Measurements from ENCODE around the gene KIAA1671.

KIAA1671 gene

DNA sequence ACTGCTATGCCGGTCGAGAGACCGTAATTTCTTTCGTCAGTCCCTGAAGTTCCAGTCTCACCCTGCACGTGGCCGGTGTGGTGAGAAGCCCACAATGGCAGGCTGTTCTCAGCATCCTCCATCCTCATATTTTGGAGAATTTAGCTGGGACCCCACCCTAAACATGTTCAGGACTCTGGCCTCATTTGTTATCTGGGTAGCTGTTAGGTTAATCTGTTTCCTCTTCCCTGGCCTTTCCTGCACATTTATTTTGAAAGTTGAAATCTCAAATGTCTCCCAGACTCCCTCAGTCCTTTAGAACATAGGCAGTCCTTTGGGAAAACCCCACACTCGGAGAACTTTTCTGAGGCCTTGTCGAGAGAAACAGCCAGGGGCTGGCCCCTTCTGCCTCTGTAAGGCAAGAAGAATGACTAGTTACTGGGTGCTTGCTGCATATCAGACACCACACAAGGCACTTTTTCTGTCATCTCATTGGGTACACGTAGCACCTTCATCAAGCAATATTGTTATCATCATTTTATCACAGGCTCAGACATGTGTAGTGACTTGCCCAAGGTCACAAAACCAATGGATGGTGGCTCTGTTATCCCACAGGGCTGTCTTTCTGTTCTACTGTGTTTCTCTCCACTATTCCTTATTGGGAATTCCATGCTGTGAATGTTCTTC lies 137.8 kb downstream of the KIAA1671 start:
- no peak for DNase-seq (ENCODE audit: low read depth, low spot score)

DNA sequence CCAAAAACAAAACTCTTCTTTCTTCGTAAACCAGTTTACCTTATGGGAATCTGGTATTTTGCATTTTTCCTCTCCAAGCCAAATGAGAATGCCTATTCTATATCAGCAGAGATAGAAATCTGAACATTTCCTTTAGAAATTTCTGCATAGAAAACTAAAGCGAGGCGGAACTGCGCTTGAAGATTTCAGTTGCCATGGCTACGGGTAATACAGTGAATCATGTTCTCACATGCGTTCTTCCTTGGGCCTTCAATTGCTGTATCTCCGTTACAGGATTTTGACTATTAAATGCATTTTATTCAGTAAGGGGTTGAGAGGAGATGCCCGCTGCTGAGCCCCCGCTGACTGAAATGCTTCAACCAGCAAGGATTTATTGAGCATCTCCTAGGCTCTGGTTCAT lies 138.9 kb downstream of the KIAA1671 start:
- DNase-seq (ENCODE audit: low read depth, low spot score) = no peak

DNA sequence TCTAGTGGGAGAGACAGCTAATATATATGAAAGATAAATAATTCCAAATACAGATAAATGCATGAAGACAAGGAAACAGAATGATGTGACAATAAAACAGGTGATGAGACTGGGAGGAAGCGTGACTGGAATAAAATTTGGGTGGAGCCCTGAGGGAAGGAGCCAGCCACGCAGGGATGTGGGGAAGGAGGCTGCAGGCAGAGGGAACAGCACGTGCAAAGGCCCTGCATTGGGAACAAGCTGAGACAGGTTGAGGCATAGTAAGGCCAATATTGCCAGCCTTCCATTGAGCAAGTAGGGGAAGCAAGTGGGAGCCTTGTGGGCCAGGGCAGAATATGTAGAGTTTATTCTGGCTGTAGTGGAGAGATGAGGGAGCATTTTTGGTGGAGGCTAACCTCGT lies 139.6 kb downstream of the KIAA1671 start:
- no peak for DNase-seq (ENCODE audit: low read depth, low spot score)

GRCh38 chr22:25094579-25094978 lies 142.1 kb downstream of the KIAA1671 start:
- DNase-seq (ENCODE audit: low read depth, low spot score) = no peak

DNA sequence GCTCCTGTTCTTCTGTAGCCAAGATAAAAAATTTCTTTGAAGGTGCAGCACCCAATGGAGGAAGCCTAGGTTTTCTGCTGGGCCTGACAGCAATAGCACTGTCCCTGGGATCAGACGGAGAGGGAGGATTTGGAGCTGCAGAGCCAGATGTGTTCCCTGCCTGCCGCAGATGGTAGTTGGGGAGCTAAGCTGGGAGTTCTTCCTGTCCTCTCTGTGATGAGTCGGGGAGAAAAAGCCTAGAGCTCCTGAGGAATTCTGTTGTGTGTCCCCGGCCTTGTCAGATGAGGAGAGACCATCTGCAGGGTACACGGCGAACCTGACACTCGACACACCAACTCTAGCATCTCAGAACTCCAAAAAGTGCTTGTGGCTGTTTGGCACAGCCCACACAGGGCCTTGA lies 143.4 kb downstream of the KIAA1671 start:
- no peak for DNase-seq (ENCODE audit: low read depth, low spot score)

DNA sequence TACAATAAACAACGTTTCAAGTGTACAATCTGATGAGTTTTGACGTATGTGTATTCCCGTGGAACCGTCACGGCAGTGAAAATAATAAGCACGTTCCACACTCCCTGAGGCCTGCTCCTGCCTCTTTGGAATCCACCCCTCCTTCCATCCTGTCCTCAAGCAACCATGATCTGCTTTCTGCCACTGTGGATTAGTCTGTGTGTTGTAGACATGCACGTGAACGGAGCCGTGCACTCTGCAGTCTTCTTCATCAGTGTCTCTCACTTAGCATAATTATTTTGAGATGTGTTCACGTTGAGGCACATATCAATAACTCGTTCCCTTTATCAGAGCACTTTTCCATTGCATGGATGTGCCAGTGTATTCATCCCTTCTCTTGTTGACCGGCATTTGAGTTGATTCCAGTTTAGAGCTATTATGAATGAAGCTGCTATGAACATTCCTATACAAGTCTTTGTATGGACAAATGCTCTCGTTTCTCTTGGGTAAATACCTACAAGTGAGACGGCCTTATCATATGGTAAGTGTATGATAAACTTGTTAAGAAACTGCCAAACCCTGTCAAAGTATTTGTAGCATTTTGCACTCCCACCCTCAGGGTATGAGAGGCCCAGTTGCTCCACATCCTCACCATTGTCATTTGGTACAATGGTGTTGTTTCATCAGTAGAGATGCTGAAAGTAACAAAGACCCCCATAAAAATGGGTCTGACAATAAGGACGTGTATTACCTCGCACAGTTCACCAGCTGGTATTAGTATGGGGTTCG lies 144.3 kb downstream of the KIAA1671 start:
- no peak for DNase-seq (ENCODE audit: low read depth, low spot score)

DNA sequence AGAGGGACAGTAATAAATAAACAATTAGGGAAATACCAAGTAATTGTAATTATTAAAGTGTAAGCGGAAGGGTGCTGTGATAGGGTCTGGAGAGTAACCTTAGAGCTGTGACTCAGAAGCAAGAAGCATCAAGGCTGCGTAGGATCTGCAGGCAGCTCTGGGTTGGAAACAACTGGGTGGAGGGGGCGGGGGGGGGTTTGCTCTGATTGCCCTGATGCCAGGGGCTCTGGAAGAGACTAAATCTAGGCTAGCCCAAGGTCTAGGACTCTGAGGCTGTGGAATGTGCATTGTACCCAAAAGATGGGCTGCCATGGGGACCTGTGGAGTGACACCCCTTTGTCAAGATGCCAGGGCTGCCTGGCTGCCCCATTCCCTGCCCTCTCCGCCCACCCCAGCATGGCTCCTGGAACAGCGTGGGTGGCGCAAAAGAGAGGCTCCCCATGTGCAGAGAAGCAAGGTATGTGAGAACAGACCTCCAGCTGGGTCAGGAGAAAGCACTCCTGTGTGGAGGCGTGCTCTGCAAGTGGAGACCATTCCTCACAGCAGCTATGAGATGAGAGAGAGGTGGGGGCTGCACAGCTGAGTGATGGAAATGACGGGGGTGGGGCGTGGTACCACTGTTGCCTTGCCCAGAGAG lies 146.0 kb downstream of the KIAA1671 start:
- no peak for DNase-seq (ENCODE audit: low read depth, low spot score)

DNA sequence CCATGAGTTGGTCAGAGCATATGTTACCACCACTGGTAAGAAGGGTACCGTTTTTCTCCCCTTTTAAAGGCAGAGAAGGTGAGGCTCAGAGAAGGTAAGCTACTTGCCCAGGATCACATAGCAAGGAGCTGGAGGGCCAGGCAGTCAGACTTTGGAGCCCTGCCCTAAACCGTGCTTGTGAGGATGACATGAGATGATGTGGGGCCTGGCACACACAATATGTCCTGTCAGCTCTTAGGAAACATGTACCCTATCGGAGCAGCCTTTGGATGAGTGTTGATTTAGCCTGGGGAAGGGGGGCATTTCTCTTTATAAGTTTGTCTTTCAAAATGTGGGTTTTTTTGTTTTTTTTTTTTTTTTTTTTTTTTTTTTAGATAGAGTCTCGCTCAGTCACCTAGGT lies 146.7 kb downstream of the KIAA1671 start:
- DNase-seq (ENCODE audit: low read depth, low spot score) = no peak

DNA sequence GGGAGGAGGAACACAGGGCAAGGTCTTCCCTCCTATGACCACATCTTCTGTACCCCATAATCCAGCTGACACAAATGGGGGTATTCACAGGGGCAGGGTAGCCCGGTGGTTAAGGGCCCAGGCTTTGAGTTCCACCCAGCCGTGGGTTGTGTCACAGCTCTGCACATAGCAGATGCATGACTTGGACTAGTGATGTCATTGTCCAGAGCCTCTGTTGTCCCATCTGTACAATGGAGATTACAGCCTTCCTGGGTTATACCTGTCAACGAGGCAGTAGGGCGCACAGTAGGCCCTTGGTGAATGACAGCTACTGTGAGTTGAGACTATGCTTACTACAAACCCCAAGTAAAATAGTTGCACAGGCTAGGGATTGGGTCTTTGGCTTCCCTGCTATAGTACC lies 147.9 kb downstream of the KIAA1671 start:
- no peak for DNase-seq (ENCODE audit: low read depth, low spot score)

GRCh38 chr22:25100948-25101347 lies 148.4 kb downstream of the KIAA1671 start:
- DNase-seq (ENCODE audit: low read depth, low spot score) = no peak

DNA sequence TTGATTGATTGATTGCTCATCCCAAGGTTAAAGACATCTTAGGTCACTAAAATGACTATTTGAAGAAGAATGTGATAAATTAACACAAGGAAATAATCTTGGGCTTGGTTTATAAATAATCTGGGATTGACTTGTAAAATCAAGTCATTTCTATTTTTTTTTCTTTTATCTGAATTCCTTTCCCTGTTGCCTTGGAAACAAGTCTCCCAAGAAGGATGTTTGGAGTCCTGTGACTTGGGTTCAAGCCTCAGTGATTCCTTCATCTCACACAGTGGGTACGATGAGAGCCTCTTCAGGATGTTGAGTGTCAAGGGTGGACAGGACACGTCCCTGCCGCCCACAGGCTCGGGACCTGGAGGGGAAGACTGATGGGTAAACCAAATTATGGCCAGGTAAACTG lies 149.0 kb downstream of the KIAA1671 start:
- no peak for DNase-seq (ENCODE audit: low read depth, low spot score)

DNA sequence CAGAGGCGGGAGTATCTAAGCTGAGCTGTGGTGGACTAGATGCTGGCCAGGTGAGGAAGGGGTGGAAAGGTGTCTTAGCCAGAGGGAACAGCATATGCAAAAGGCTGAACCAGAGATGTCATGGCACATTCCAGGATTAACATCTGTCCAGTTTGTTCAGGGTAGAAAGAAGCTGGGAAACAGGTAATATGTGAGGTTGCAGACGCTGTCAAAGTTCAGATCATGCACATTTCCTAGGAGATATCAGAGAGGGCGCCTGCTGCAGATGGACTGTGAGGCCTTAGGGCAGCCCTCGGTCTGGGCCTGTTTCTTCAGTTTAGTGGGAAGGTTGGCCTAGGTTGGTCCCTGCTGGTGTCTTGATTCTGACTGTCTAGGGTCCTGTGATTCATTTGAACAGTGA lies 149.5 kb downstream of the KIAA1671 start:
- no peak for DNase-seq (ENCODE audit: low read depth, low spot score)

- DNase-seq (ENCODE audit: low read depth, low spot score) = no peak
Observed at GRCh38 chr22:25102722-25103121, 150.2 kb downstream of the KIAA1671 start.

DNA sequence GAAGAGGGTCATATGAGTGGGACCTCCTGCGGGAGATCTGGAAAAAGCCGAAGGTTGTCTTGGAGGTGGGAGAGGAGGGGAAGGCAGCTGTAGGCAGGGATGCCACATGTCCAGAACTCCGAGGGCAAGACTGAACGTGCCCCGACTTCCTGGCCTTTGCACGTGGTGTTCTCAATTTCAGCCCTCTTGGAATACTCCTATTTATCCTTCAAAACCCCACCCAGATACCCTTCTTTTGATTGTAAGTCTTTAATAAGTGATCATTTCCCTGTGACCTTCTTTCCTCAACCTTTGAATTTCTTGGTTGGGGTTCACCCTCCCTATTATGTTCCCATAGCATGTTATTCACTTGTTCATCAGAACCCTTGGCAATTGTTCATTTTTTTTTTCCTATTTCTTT lies 151.9 kb downstream of the KIAA1671 start:
- DNase-seq (ENCODE audit: low read depth, low spot score) = no peak

DNA sequence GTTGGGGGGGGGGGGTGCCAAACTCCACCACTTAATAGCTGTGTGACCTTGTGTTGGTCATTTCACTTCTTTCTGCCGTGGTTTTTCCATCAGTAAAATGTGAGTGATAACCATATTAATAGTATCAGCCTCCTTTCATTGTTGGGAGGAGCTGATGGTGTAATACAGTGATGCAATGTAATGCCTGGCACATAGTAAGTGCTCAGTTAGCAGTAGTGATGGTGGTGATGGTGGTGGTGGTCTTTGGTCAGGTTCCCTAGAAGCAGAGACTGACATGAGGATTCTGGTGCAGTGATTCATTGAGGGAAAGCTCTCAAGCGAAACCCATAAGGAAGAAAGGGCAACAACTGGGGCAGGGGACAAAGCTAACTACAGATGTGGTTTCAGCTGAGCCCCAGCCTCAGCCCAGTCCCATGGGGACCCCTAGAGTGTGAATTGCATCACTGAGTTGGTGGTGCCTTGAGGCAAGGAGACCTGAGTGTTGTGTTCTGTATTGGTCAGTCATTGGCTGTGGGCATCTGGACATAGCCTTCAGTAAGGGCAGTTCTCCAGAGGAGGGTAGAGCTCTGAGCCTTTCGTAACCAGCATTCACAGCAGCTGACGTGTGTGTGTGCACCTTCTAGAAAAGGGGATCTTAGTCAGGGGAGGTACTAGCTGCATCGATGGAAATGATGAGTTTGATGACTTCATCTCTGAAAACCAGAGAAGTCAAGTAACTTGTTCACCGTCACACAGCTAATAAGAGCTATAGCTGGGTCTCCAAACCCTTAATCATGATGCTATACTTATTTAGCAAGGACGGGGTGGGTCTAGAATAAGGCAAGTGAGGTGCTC lies 153.5 kb downstream of the KIAA1671 start:
- DNase-seq (ENCODE audit: low read depth, low spot score) = no peak

- DNase-seq (ENCODE audit: low read depth, low spot score) = no peak
Observed at GRCh38 chr22:25109878-25110595, 157.5 kb downstream of the KIAA1671 start.

DNA sequence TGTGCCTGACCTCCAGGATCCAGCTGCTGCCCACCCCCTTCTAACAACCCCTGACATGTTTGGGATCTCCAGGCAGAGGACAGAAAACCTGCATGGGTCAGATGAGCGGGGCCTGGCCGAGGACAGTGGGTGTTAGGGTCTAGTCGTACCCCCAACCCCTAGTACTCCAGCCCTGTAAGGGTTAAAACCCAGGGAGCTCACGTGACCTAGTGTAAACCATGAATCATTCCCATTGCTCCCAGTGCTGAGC lies 158.0 kb downstream of the KIAA1671 start:
- DNase-seq (ENCODE audit: low read depth, low spot score) = no peak

DNA sequence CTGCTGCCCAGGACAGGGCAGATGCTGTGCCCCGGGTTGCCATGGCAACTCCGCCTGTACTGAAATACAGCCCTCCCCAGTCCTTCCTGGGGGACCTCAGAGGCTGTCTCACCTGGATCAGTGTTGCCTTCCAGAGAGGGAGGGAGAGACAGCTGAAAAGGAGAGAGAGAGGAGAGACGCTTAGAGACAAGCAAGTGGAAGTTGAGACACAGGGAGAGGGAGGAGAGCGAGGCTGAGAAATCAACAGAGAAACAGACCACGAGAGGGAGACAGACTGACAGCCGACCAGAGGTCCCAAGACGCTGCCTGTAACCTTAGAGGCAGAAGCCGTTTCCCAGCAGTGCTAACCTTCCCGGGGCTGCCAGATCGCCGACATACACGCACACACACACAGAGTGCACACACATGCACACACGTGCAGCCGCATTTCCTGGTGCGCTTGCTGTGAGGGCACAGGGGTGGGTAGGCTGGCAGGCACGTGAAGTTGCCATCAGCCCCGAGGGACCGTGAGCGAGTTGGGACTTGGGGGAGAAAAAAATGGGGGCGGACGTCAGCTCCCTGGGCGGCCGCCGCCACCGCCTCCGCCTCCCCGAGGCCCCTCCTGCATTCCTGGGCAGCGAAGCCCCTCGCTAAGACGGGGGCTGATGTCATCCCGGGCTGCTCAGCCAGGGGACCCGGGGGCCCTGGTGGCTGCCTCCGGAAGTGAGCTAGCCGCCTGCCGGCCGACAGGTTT lies 158.5 kb downstream of the KIAA1671 start:
- peak; percentile 91 for DNase-seq (ENCODE audit: low read depth, low spot score)

DNA sequence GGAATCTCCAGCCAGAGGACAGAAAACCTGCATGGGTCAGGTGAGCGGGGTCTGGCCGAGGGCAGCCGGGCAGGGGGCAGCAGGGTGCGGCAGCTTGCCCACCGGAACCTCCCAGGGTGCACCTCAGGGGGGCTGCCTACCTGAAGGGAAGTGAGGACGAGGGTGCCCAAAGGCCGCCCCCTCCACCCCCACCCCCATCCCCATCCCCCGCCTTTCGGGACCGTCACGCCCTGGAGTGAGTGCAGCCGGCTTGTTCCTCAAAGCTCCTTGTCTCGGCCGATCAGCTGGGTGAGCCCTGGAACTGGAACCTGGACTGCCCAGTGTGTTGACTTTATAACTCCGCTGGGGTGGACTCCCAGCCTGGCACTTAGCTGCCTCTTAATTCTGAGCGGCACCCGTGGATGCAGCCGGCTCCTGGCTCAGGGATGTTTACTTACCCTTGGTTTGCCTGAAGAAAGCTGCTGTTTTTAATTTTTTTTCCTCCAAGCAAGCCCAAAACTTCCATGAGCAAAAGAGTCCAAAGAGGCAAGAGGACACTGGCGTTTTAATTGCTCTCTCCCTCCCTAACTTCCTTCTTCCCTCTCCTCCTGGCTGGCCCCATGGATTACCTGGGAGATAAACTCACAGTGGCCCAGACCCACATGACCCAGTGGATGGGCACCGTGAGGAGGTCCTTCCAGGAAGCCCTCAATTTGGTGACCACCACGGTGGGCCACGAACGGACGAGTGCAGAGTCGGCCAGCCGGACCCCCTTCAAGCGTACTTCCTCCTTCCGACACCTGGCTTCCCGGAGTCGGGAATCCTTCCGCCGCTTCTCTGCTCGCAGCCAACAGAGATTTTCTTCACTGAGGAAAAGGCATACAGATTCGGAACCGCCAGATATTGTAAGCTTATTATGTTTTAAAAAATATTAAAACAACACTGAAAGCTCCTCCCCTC lies 159.3 kb downstream of the KIAA1671 start:
- peak; percentile 32 for DNase-seq (ENCODE audit: low read depth, low spot score)

Measured in astrocyte of the hippocampus (primary cell).